Measurements from ENCODE around the gene SKIC8. TPM values are rescaled to one million over a fixed set of nuclear protein-coding genes. Genes with fewer than 3 reads are reported as not detected.

The SKIC8 gene
- total and polyA plus RNA-seq, 2 of the 13 experiments (the other 11 are each of a cell fraction or from before 2014, with no cell fraction given), result 69.5 to 70.6 TPM

DNA sequence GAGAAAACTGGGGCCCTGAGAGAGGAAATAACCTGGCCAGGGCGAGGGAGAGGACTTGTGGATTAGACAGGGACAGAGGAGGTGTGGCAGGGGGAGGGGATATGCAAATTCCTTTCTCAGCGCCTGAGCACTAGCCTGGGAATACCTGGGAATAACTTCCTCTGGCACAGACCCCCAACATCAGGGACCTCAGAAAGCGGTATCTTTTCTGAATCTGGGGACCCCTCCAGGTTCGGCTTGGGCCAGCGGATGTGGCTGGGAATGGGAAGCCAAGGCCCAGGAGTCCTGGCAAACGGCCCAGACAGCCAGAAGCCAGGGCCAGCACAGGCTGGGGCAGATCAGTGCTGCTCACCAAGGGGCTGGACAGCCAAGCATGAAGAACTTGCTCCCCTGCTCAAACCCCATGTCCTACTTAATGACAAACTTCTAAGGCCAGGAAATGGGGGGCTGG, 55.9 kb downstream of the SKIC8 start:
- ATAC-seq (peak; percentile 50), DNase-seq (ENCODE audit: low spot score) (no peak), FAIRE-seq (no peak)
- Histone ChIP-seq H3K4me2 (ENCODE audit: low read depth, low read length) (peak overlapping the region; percentile 25; the same call in 1 of the 2 replicates), H3K4me1 (ENCODE audit: insufficient read depth, low read length) (peaks cover 32% of the 10 kb centered on the region), H3K27ac (ENCODE audit: extremely low read length, insufficient read depth, low read length) (no peak overlapping the region), H3K27me3 (ENCODE audit: control insufficient read depth in 1 of 2, insufficient read depth in 2 of 2, low read length in 2 of 2) (no peaks in the 10 kb centered on the region), H3K9ac (ENCODE audit: insufficient read depth, low read depth, low read length) (no peak overlapping the region), H3K9me3 (ENCODE audit: low read length) (no peaks in the 10 kb centered on the region), H3K4me3 (replicated peaks in 1 of 3; ENCODE audit: insufficient read depth in 1 of 3, low read depth in 2 of 3, low read length in 3 of 3) (no peak overlapping the region), H4K20me1 (ENCODE audit: insufficient read depth, low read length) (no peaks in the 10 kb centered on the region), H3K79me2 (ENCODE audit: insufficient read depth, low read length) (no peaks in the 10 kb centered on the region), H3K36me3 (replicated peaks in 1 of 2; ENCODE audit: control insufficient read depth in 1 of 2, insufficient read depth in 2 of 2, low read length in 2 of 2) (no peaks in the 10 kb centered on the region), H2AFZ (ENCODE audit: low read length) (no peak overlapping the region)
- WGBS (ENCODE audit: low lambda C conversion rate), result 13% methylated on average over 5 of the region's 6 CpGs
- TF ChIP-seq ATF7-NPFF (CRISPR knock-in tag; IDR thresholded peaks at IDR 0.05; ENCODE audit: low read depth) (no peak), SMYD3 (CRISPR knock-in tag; IDR thresholded peaks at IDR 0.05) (no peak), ZNF3 (CRISPR knock-in tag; IDR thresholded peaks at IDR 0.05) (no peak), SSRP1 (CRISPR knock-in tag; IDR thresholded peaks at IDR 0.05) (no peak), MIER2 (CRISPR knock-in tag; IDR thresholded peaks at IDR 0.05) (no peak), ZNF10 (CRISPR knock-in tag; IDR thresholded peaks at IDR 0.05; ENCODE audit: borderline replicate concordance, low read depth) (no peak), ZNF660 (CRISPR knock-in tag; IDR thresholded peaks at IDR 0.05; ENCODE audit: borderline replicate concordance, low read depth) (no peak), ZFP37 (CRISPR knock-in tag; IDR thresholded peaks at IDR 0.05; ENCODE audit: borderline replicate concordance) (no peak), HNF4G (IDR thresholded peaks at IDR 0.05; ENCODE audit: borderline replicate concordance, low read depth, low read length) (no peak), HNF4G (CRISPR knock-in tag; IDR thresholded peaks at IDR 0.05; ENCODE audit: borderline replicate concordance, low read depth) (no peak), ZSCAN12 (CRISPR knock-in tag; IDR thresholded peaks at IDR 0.05) (no peak), PAWR (CRISPR knock-in tag; IDR thresholded peaks at IDR 0.05; ENCODE audit: borderline replicate concordance) (no peak), ZNF768 (CRISPR knock-in tag; IDR thresholded peaks at IDR 0.05) (no peak), MBD4 (IDR thresholded peaks at IDR 0.05; ENCODE audit: borderline replicate concordance, low read length) (no peak), LCORL (IDR thresholded peaks at IDR 0.05) (no peak), LCORL (CRISPR knock-in tag; IDR thresholded peaks at IDR 0.05) (no peak), ZFX (CRISPR knock-in tag; IDR thresholded peaks at IDR 0.05; ENCODE audit: low read depth) (no peak)
- TF ChIP-seq, protein P1, sequence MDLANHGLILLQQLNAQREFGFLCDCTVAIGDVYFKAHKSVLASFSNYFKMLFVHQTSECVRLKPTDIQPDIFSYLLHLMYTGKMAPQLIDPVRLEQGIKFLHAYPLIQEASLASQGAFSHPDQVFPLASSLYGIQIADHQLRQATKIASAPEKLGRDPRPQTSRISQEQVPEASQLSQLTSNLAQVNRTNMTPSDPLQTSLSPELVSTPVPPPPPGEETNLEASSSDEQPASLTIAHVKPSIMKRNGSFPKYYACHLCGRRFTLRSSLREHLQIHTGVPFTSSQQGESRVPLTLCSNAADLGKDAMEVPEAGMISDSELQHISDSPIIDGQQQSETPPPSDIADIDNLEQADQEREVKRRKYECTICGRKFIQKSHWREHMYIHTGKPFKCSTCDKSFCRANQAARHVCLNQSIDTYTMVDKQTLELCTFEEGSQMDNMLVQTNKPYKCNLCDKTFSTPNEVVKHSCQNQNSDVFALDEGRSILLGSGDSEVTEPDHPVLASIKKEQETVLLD (CRISPR knock-in tag; IDR thresholded peaks at IDR 0.05; ENCODE audit: low read depth), result no peak
- TF ChIP-seq, protein P2, sequence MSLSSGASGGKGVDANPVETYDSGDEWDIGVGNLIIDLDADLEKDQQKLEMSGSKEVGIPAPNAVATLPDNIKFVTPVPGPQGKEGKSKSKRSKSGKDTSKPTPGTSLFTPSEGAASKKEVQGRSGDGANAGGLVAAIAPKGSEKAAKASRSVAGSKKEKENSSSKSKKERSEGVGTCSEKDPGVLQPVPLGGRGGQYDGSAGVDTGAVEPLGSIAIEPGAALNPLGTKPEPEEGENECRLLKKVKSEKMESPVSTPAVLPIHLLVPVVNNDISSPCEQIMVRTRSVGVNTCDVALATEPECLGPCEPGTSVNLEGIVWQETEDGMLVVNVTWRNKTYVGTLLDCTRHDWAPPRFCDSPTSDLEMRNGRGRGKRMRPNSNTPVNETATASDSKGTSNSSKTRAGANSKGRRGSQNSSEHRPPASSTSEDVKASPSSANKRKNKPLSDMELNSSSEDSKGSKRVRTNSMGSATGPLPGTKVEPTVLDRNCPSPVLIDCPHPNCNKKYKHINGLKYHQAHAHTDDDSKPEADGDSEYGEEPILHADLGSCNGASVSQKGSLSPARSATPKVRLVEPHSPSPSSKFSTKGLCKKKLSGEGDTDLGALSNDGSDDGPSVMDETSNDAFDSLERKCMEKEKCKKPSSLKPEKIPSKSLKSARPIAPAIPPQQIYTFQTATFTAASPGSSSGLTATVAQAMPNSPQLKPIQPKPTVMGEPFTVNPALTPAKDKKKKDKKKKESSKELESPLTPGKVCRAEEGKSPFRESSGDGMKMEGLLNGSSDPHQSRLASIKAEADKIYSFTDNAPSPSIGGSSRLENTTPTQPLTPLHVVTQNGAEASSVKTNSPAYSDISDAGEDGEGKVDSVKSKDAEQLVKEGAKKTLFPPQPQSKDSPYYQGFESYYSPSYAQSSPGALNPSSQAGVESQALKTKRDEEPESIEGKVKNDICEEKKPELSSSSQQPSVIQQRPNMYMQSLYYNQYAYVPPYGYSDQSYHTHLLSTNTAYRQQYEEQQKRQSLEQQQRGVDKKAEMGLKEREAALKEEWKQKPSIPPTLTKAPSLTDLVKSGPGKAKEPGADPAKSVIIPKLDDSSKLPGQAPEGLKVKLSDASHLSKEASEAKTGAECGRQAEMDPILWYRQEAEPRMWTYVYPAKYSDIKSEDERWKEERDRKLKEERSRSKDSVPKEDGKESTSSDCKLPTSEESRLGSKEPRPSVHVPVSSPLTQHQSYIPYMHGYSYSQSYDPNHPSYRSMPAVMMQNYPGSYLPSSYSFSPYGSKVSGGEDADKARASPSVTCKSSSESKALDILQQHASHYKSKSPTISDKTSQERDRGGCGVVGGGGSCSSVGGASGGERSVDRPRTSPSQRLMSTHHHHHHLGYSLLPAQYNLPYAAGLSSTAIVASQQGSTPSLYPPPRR (CRISPR knock-in tag; IDR thresholded peaks at IDR 0.05; ENCODE audit: borderline replicate concordance), result no peak
- TF ChIP-seq, protein P3, sequence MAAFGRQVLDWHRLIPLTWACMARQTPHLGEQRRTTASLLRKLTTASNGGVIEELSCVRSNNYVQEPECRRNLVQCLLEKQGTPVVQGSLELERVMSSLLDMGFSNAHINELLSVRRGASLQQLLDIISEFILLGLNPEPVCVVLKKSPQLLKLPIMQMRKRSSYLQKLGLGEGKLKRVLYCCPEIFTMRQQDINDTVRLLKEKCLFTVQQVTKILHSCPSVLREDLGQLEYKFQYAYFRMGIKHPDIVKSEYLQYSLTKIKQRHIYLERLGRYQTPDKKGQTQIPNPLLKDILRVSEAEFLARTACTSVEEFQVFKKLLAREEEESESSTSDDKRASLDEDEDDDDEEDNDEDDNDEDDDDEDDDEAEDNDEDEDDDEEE (CRISPR knock-in tag; IDR thresholded peaks at IDR 0.05), result no peak
- BruUV-seq (replicated peaks), result no TSS peak
- POLR2A ChIA-PET, result no interaction called here
- intact Hi-C loops (cut with micrococcal nuclease; ENCODE audit: unreplicated experiment), result no loop called here
- in situ Hi-C loops (cut with HindIII; ENCODE audit: extremely low pct_ligation_motif_present, low pct_unique_long_range_greater_than_20kb), result loop anchor here (5.0 to 25.0 kb wide), 3 partner anchors 66 to 281 kb away; no protein-coding TSS in a partner anchor
- CTCF ChIA-PET (ENCODE audit: low intra/inter-chr PET ratio, low total read pairs), result no interaction called here
